GM19324 (cell line): ENCODE measurements around the gene MOB2.

Experiments used
- ATAC-seq: cut with Tn5 transposase; IDR thresholded peaks from one replicate; pipeline ENCODE4 v1.9.1; 2021; ENCODE audit warnings: mild to moderate bottlenecking, moderate library complexity; ENCODE audit not compliant: unreplicated experiment, low FRiP score

The MOB2 gene

GRCh38 chr11:1506981-1507380, 20.4 kb upstream of the MOB2 start:
- no peak for ATAC-seq

- no peak for ATAC-seq
These were observed 18.9 kb upstream of the MOB2 start for GRCh38 chr11:1505480-1505879.

GRCh38 chr11:1504581-1505290, 18.2 kb upstream of the MOB2 start:
- ATAC-seq = no peak

GRCh38 chr11:1504138-1504537, 17.6 kb upstream of the MOB2 start:
- no peak for ATAC-seq

GRCh38 chr11:1503708-1504104, 17.1 kb upstream of the MOB2 start:
- no peak for ATAC-seq

- ATAC-seq = no peak
These were observed 16.6 kb upstream of the MOB2 start for GRCh38 chr11:1502954-1503707.

GRCh38 chr11:1502168-1502953, 15.8 kb upstream of the MOB2 start:
- no peak for ATAC-seq

- ATAC-seq = no peak
These were observed 15.0 kb upstream of the MOB2 start for GRCh38 chr11:1501421-1502167.

GRCh38 chr11:1500466-1501420, 14.2 kb upstream of the MOB2 start:
- ATAC-seq = no peak

GRCh38 chr11:1499899-1500298, 13.3 kb upstream of the MOB2 start:
- no peak for ATAC-seq

- ATAC-seq = no peak
These were observed 12.8 kb upstream of the MOB2 start for GRCh38 chr11:1499261-1499890.

- no peak for ATAC-seq
These were observed 11.7 kb upstream of the MOB2 start for GRCh38 chr11:1498262-1498661.

GRCh38 chr11:1497600-1497999, 11.0 kb upstream of the MOB2 start:
- ATAC-seq = no peak

- ATAC-seq = no peak
These were observed 10.1 kb upstream of the MOB2 start for GRCh38 chr11:1496761-1497095.

GRCh38 chr11:1496091-1496760, 9.6 kb upstream of the MOB2 start:
- no peak for ATAC-seq

GRCh38 chr11:1494650-1495049, 8.1 kb upstream of the MOB2 start:
- ATAC-seq = no peak

- no peak for ATAC-seq
These were observed 7.2 kb upstream of the MOB2 start for GRCh38 chr11:1493650-1494244.

GRCh38 chr11:1491379-1491778, 4.8 kb upstream of the MOB2 start:
- ATAC-seq = no peak
